Right ventricle myocardium superior (tissue), 1 donor: ENCODE results near the gene JADE2. TPM values are rescaled to one million over a fixed set of nuclear protein-coding genes. Genes with fewer than 3 reads are reported as not detected.
A peak's percentile ranks its signal among the peaks of the same experiment; 100 is the strongest.
"Not testable (repeated sequence)": the region's sequence is repeated elsewhere in the genome, so short reads cannot be mapped to it uniquely, and the experiment has no call there.

Experiments
- ATAC-seq: fragments of 200-7000 bp; cut with Tn5 transposase; one replicate; pipeline ENCODE4 v1.9.1; 2020; ENCODE audit warnings: mild to moderate bottlenecking; ENCODE audit not compliant: poor library complexity
- DNase-seq: peaks from one replicate; pipeline ENCODE4 v3.0.0-alpha.2; 2020
- intact Hi-C: fragments of 100-400 bp; cut with DNase I; formaldehyde crosslinking; loops from one replicate; pipeline ENCODE4 v1.11.2; 2022
- total RNA-seq: library from RNA; stranded (reverse); fragmentation: NEBNext Ultra II Directional; extraction: Animal tissue kit (Norgen Biotek cat#: 25700); gene quantifications from one replicate; pipeline ENCODE4 v1.2.1, GENCODE V29; 2021
- donor health status: DM: no; HTN: yes; CAD: no; lungs with severe emphysema.

The JADE2 gene
- total RNA-seq, 1 donor from 2014 or later, result 25.9 TPM

DNA sequence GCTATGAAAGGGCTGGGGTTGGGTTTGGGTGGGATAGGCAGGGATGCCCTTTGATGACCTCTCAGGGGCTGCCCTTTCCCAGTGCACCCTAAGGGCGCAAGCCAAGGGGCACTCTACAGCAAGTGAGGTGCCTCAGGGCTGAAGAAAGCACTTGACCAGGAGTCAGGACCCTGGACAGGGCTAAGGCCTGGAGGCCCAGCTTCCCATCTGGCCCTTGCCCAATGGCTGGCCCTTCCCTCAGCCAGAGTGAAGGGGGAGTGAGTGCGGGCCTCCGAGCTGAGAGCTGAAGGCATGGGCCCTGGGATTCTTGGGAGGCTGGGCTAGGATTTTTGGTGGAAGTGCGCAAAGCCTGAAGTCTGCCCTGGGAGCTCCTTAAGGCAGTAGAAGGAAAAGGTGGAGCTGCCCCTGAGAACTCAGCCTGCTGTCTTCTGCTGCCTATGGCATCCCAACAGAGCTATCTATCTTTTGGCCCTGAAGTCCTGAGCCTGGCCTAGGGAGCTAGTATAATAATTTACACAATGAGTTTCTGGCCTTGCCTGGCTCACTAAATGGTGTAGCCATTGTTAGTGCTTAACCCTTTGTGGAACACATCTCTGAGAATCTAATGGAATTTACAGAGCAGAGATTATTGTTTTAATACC lies 16.4 kb downstream of the JADE2 start:
- peak; percentile 67 for DNase-seq
- ATAC-seq, result peak; percentile 67

GRCh38 chr5:134543820-134544614 lies 18.5 kb downstream of the JADE2 start:
- intact Hi-C loops, result no loop called here
- ATAC-seq (no peak), DNase-seq (peak; percentile 46)

More for the DNA sequence above, 16.4 kb downstream of the JADE2 start:
- intact Hi-C loops, result no loop called here

GRCh38 chr5:134545070-134545868 lies 19.8 kb downstream of the JADE2 start:
- peak; percentile 70 for ATAC-seq
- intact Hi-C loops, result no loop called here
- DNase-seq, result peak; percentile 90

- intact Hi-C loops, result no loop called here
Observed at GRCh38 chr5:134547066-134547465, 21.6 kb downstream of the JADE2 start.

DNA sequence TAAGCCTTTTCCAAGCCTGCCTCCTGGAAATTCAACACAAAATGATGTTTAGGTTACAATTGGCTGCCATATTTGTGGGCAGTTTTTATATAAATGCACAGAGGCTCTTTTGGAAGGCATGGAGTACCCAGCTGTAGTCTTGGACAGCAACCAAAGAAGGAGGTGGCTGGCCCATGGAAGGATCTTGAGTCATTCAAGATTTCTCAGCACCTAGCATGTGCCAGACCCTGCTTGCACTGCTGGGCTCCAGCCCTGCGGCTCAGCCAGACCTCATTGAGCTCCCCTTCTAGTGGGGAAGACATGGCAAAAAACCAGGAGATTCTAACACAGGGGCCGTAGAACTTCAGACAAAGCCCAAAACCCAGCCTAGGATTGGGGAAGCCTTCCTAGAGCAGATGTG lies 22.1 kb downstream of the JADE2 start:
- DNase-seq (no peak), ATAC-seq (peak; percentile 34)
- intact Hi-C loops, result no loop called here

More at GRCh38 chr5:134547066-134547465, 21.6 kb downstream of the JADE2 start:
- no peak for ATAC-seq
- DNase-seq, result no peak

DNA sequence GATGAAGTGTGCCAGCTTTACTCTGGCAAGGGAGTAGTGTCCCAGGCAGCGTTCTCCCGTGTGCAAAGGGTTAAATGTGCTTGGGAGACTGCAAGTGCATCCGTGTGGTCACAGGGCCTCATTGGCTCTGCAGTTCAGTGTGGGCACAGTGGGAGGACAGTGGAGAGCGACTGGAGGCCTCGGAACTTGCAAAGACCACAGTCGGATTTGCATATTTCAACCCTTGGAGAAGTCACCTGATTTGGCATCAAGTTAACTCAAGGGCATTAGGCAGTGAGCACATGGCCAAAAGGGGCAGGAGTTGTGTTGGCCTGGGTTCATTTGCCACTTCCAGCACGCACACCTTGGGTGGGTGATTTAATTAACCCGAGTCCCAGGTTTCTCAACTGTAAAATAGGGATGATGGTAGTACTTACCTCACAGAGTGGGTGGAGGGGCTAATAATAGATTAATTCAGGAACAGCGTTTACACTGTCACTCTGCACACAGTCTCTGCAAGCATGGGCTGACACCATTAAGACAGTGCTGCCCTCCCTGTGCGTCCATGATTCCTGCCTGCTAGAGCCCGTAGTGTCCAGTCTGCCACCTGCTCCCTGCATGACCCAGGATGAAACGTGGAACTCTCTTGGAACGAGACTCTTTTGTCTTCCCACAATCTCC lies 22.7 kb downstream of the JADE2 start:
- DNase-seq, result no peak
- intact Hi-C loops, result no loop called here
- ATAC-seq, result no peak

- ATAC-seq (no peak), DNase-seq (no peak)
- intact Hi-C loops, result no loop called here
Observed at GRCh38 chr5:134549714-134550113, 24.2 kb downstream of the JADE2 start.

DNA sequence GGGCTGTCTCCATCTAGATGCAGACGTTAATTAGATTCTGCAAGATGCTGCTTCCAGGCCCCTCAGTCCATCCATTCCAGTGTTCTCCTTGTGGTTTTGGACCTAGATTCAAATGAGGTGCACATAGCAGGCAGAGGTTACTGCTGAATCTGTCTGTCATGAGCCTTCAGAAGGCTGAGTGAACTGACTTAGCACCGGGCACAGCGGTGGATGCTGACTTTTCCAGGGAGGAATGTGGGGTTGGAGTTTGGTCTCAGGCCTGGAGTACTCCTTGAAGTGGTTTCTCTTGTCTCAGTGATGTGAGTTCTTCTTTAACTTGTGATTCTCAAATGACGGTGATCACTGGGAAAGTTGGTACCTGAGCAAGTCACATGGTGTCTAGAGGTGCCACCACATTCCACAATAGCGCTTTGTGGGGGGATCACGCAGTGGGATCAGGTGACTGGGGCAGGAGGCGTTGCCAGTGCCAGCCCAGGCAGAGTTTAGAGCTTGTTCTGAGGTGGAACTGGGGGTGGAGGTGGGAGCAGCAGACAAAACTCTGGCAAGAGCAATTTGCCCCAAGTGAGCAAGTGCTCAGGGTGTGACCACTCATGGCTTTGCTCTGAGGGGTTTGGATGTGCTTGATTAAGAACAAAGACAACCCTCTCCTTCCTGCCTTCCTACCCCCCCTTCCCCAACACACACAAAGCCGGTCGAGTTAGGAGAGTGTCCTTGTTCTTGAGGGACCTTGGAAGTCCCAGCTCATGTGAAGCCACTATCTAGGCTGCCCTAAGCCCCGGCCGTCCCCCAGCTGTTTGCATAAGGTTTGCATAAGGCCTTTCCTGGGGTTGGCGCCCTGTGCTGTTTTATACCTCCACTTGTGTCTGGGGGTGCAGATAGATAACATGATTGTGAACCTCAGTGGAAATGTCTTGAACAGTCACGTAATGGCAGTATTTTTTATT lies 25.1 kb downstream of the JADE2 start:
- intact Hi-C loops, result no loop called here
- no peak for DNase-seq
- no peak for ATAC-seq

DNA sequence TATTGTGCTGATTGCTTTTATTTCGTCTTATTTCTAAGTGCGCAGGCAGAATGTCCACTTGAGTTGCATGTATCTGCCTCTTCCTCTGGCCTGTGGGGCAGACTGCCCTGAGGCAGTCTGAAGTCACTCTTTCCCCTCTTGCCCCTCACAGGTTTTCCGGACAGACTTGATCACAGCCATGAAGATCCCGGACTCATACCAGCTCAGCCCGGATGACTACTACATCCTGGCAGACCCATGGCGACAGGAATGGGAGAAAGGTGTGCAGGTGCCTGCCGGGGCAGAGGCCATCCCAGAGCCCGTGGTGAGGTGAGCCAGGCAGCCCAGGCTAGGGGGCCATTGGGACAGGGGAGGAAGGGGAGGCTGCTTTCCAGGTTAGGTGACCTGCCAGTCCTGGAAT lies 26.4 kb downstream of the JADE2 start:
- DNase-seq, result no peak
- ATAC-seq, result no peak
- intact Hi-C loops, result no loop called here

GRCh38 chr5:134552301-134552700 lies 26.8 kb downstream of the JADE2 start:
- intact Hi-C loops, result no loop called here
- ATAC-seq (peak; percentile 70), DNase-seq (peak; percentile 89)

GRCh38 chr5:134552716-134553115 lies 27.2 kb downstream of the JADE2 start:
- intact Hi-C loops, DNase-seq: not testable (repeated sequence)
- ATAC-seq, result peak; percentile 15

DNA sequence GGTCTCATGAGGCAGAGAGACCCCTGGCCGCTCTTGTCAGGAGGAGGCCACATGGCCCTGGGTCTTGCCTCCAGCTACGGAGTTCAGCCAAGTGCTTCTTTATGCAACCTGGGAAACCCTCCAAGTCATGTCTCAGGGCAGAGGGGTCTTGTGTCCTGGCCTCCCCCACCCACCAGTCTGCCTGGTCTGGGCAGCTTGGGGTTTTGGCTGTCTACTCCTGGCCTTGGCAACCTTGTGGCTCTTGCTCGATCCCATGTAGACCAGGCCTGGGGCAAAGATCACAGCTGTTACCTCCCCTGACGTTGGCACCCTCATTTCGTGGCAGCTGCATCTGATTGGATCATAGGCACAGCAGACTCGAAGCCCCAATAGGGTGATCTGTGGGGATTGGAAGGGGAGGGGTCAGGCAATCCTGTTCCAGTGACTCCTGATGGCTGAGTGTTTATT lies 28.4 kb downstream of the JADE2 start:
- ATAC-seq, result peak; percentile 2
- intact Hi-C loops, result no loop called here
- no peak for DNase-seq

- DNase-seq, result peak; percentile 81
- intact Hi-C loops, result no loop called here
Observed at GRCh38 chr5:134554319-134555222, 29.1 kb downstream of the JADE2 start.

GRCh38 chr5:134555223-134555889 lies 29.9 kb downstream of the JADE2 start:
- no peak for DNase-seq
- intact Hi-C loops, result no loop called here
- ATAC-seq, result no peak

More at GRCh38 chr5:134554319-134555222, 29.1 kb downstream of the JADE2 start:
- ATAC-seq, result peak; percentile 82

GRCh38 chr5:134555890-134556311 lies 30.4 kb downstream of the JADE2 start:
- intact Hi-C loops, result no loop called here

DNA sequence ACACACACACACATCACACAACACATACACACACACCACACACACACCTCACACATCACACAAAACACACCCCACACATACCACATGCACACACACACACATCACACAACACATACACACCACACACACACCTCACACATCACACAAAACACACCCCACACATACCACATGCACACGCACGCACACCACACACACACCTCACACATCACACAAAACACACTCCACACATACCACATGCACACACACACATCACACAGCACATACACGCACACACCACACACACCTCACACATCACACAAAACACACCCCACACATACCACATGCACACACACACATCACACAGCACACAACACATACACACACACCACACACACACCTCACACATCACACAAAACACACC lies 31.1 kb downstream of the JADE2 start:
- DNase-seq, intact Hi-C loops, ATAC-seq: not testable (repeated sequence)

More at GRCh38 chr5:134555890-134556311, 30.4 kb downstream of the JADE2 start:
- peak; percentile 79 for DNase-seq
- no peak for ATAC-seq
